IMR-90 (cell line): ENCODE measurements around the gene SLC9B1. TPM values are rescaled to one million over a fixed set of nuclear protein-coding genes. Genes with fewer than 3 reads are reported as not detected.

Experiments
- ATAC-seq: fragments of 200-7000 bp; cut with Tn5 transposase; 2 replicates; pipeline ENCODE4 v1.9.1; 2020; ENCODE audit warnings: low read depth, mild to moderate bottlenecking, moderate library complexity
- BruUV-seq: library from RNA; stranded (reverse); fragments of 400-500 nt; replicated peaks from 2 replicates; lab custom pipeline; 2021; lab: Mats Ljungman, UMichigan
- CTCF ChIA-PET: fragments of 300-600 bp; formaldehyde crosslinking; extraction: SDS; loops from one replicate; lab custom pipeline; 2021; ENCODE audit warnings: antibody characterized with exemption; lab: Yijun Ruan, JAX
- POLR2A ChIA-PET: fragments of 300-600 bp; sonication (Branson Sonifier 250); formaldehyde crosslinking; loops from one replicate; lab custom pipeline; 2022; ENCODE audit warnings: antibody characterized with exemption; ENCODE audit not compliant: unreplicated experiment; lab: Charles Lee
- DNase-seq: peaks from one replicate; pipeline ENCODE4 v3.0.0; 2013
- H2AFZ ChIP-seq: replicated peaks from 2 replicates; pipeline ENCODE3; 2013; ENCODE audit warnings: low read length, mild to moderate bottlenecking; ENCODE audit not compliant: poor library complexity
- H2AK5ac ChIP-seq: 2 replicates; pipeline ENCODE4 v1.6.1; 2013; ENCODE audit warnings: low read depth, low read length, inconsistent platforms
- H2AK9ac ChIP-seq: replicated peaks from 2 replicates; pipeline ENCODE3; 2013; ENCODE audit warnings: mild to moderate bottlenecking, low read depth, low read length, moderate library complexity; ENCODE audit not compliant: poor library complexity
- H2BK120ac ChIP-seq: 2 replicates; pipeline ENCODE4 v1.6.1; 2013; ENCODE audit warnings: low read depth, low read length, inconsistent platforms
- H2BK15ac ChIP-seq: 3 replicates; pipeline ENCODE4 v1.6.1; 2013; ENCODE audit warnings: low read depth, low read length, inconsistent platforms
- H2BK20ac ChIP-seq: 2 replicates; pipeline ENCODE4 v1.6.1; 2013; ENCODE audit warnings: low read depth, mild to moderate bottlenecking, inconsistent platforms, low read length, moderate library complexity
- H2BK5ac ChIP-seq: 2 replicates; pipeline ENCODE4 v1.6.1; 2013; ENCODE audit warnings: mild to moderate bottlenecking, low read depth, low read length, inconsistent platforms; ENCODE audit not compliant: poor library complexity, severe bottlenecking
- H3K14ac ChIP-seq: replicated peaks from 2 replicates; pipeline ENCODE4 v1.6.1; 2013; ENCODE audit warnings: low read depth, low read length, inconsistent platforms
- H3K18ac ChIP-seq: 2 replicates; pipeline ENCODE4 v1.6.1; 2013; ENCODE audit warnings: low read depth, low read length, control low read depth
- H3K23ac ChIP-seq: 2 replicates; pipeline ENCODE4 v1.6.1; 2013; ENCODE audit warnings: low read depth, low read length, inconsistent platforms
- H3K27ac ChIP-seq: 2 replicates; pipeline ENCODE4 v1.5.1; 2013; ENCODE audit warnings: mild to moderate bottlenecking, control low read depth, low read length; ENCODE audit not compliant: insufficient read depth
- H3K27me3 ChIP-seq: 2 replicates; pipeline ENCODE4 v1.6.1; 2013; ENCODE audit warnings: low read length; ENCODE audit not compliant: control insufficient read depth, insufficient read depth
- H3K36me3 ChIP-seq: 2 replicates; pipeline ENCODE4 v1.6.1; 2013; ENCODE audit warnings: low read length, mixed read lengths; ENCODE audit not compliant: control insufficient read depth, insufficient read depth
- H3K4ac ChIP-seq: 2 replicates; pipeline ENCODE4 v1.6.1; 2013; ENCODE audit warnings: low read depth, low read length, inconsistent platforms
- H3K4me1 ChIP-seq: 2 replicates; pipeline ENCODE4 v1.6.1; 2013; ENCODE audit warnings: low read length, mixed read lengths; ENCODE audit not compliant: control insufficient read depth, insufficient read depth
- H3K4me2 ChIP-seq: 2 replicates; pipeline ENCODE4 v1.6.1; 2013; ENCODE audit warnings: low read depth, mild to moderate bottlenecking, control low read depth, low read length, moderate library complexity
- H3K4me3 ChIP-seq: 2 replicates; pipeline ENCODE4 v1.5.1; 2013; ENCODE audit warnings: low read depth, mild to moderate bottlenecking, control low read depth, low read length, moderate library complexity; ENCODE audit not compliant: insufficient read depth
- H3K56ac ChIP-seq: 2 replicates; pipeline ENCODE4 v1.6.1; 2013; ENCODE audit warnings: low read length, inconsistent platforms; ENCODE audit not compliant: insufficient read depth; ENCODE audit errors: extremely low read depth
- H3K79me1 ChIP-seq, 2 experiments: 2 replicates each; pipeline ENCODE4 v1.6.1; 2013; ENCODE audit warnings: low read length in 2 of 2, inconsistent platforms in 1 of 2, low read depth in 1 of 2
- H3K9ac ChIP-seq: 2 replicates; pipeline ENCODE4 v1.6.1; 2013; ENCODE audit warnings: low read depth, low read length, control low read depth
- H3K9me1 ChIP-seq: 2 replicates; pipeline ENCODE4 v1.6.1; 2013; ENCODE audit warnings: low read length, inconsistent platforms; ENCODE audit not compliant: insufficient read depth
- H3K9me3 ChIP-seq: 2 replicates; pipeline ENCODE4 v1.6.1; 2013; ENCODE audit warnings: low read length; ENCODE audit not compliant: control insufficient read depth, insufficient read depth
- H4K20me1 ChIP-seq: 2 replicates; pipeline ENCODE4 v1.6.1; 2013; ENCODE audit warnings: low read length, inconsistent platforms; ENCODE audit not compliant: insufficient read depth
- H4K5ac ChIP-seq: 2 replicates; pipeline ENCODE4 v1.6.1; 2013; ENCODE audit warnings: mild to moderate bottlenecking, low read depth, low read length, control low read depth
- H4K8ac ChIP-seq, 2 experiments: 2 replicates each; pipeline ENCODE4 v1.6.1; 2013; ENCODE audit warnings: low read depth in 2 of 2, low read length in 2 of 2, control low read depth in 1 of 2, inconsistent platforms in 1 of 2
- H4K91ac ChIP-seq: 2 replicates; pipeline ENCODE4 v1.6.1; 2013; ENCODE audit warnings: low read depth, low read length, inconsistent platforms; ENCODE audit not compliant: insufficient read depth
- CEBPB ChIP-seq: IDR thresholded peaks from 2 replicates; pipeline ENCODE4 v1.6.1; 2012; ENCODE audit warnings: low read depth, low read length, improper control_type of control experiment
- CHD1 ChIP-seq: IDR thresholded peaks from 2 replicates; pipeline ENCODE4 v1.6.1; 2012; ENCODE audit warnings: low read depth, low read length, improper control_type of control experiment
- CTCF ChIP-seq: conservative IDR thresholded peaks from 2 replicates; pipeline ENCODE4 v1.5.1; 2012; ENCODE audit warnings: mild to moderate bottlenecking, low read depth, low read length, improper control_type of control experiment
- ELK1 ChIP-seq: fragments of 150-350 bp; IDR thresholded peaks from 2 replicates; pipeline ENCODE4 v1.6.1; 2016; ENCODE audit warnings: low read depth, mild to moderate bottlenecking, low read length, moderate library complexity, borderline replicate concordance
- MAFK ChIP-seq: IDR thresholded peaks from 2 replicates; pipeline ENCODE4 v1.6.1; 2012; ENCODE audit warnings: low read depth, low read length, improper control_type of control experiment
- MAZ ChIP-seq: IDR thresholded peaks from 2 replicates; pipeline ENCODE4 v1.6.1; 2012; ENCODE audit warnings: low read depth, mild to moderate bottlenecking, low read length, improper control_type of control experiment, moderate library complexity, borderline replicate concordance
- MXI1 ChIP-seq: IDR thresholded peaks from 2 replicates; pipeline ENCODE4 v1.6.1; 2012; ENCODE audit warnings: low read depth, mild to moderate bottlenecking, low read length, moderate library complexity, borderline replicate concordance
- POLR2A ChIP-seq: IDR thresholded peaks from 2 replicates; pipeline ENCODE4 v1.6.1; 2012; ENCODE audit warnings: mild to moderate bottlenecking, low read depth, low read length
- RCOR1 ChIP-seq: IDR thresholded peaks from 2 replicates; pipeline ENCODE4 v1.6.1; 2012; ENCODE audit warnings: mild to moderate bottlenecking, low read length, improper control_type of control experiment; ENCODE audit not compliant: insufficient replicate concordance
- RFX5 ChIP-seq: IDR thresholded peaks from 2 replicates; pipeline ENCODE4 v1.8.0; 2012; ENCODE audit warnings: low read depth, mild to moderate bottlenecking, low read length, moderate library complexity
- SMC3 ChIP-seq: fragments of 150-350 bp; IDR thresholded peaks from 2 replicates; pipeline ENCODE4 v1.6.1; 2016; ENCODE audit warnings: low read depth, mild to moderate bottlenecking, antibody characterized with exemption, low read length, moderate library complexity
- WGBS, 2 experiments: methylation state at CpG; one replicate each; pipeline versions ENCODE4 v1.1.5 to v1.1.7; 2013; ENCODE audit warnings: missing lambda C conversion rate in 2 of 2; ENCODE audit not compliant: insufficient read length in 1 of 2; ENCODE audit errors: extremely low coverage in 2 of 2; 5-methylcytosine and 5-hydroxymethylcytosine counted together
- dilution Hi-C: fragments of 300-500 bp; cut with HindIII; formaldehyde crosslinking; loops from one replicate; pipeline ENCODE4 v1.14.3; 2018; ENCODE audit warnings: low sequenced_read_pairs; ENCODE audit not compliant: unreplicated experiment
- in situ Hi-C: fragments of 300-500 bp; cut with MboI; formaldehyde crosslinking; loops from 3 replicates; pipeline ENCODE4 v1.14.3; 2019; ENCODE audit warnings: low sequenced_read_pairs, inconsistent platforms, mixed read lengths
- intact Hi-C: fragments of 100-400 bp; cut with micrococcal nuclease; formaldehyde crosslinking; loops from 2 replicates; pipeline ENCODE4 v1.10.0; 2022
- polyA plus RNA-seq, 3 experiments: library from polyadenylated mRNA; depleted of rRNA; stranded (reverse); fragments of >200 nt; gene quantifications; 2 replicates each; pipeline ENCODE4 v1.2.3, GENCODE V29; 2012; ENCODE audit warnings: low replicate concordance in 1 of 3
- total RNA-seq: library from RNA; depleted of rRNA; stranded (reverse); fragments of >200 nt; gene quantifications from 2 replicates; pipeline ENCODE4 v1.2.3, GENCODE V29; 2012

SLC9B1 gene
- total and polyA plus RNA-seq, 2 of the 4 experiments (the other 2 are of a cell fraction): 0.07 to 0.18 TPM

- H3K9me1 ChIP-seq: no peaks in the 10 kb centered on the region
- no peak overlapping the region for H4K5ac ChIP-seq
- H4K8ac ChIP-seq: no peak overlapping the region
- ATAC-seq: no peak
- no peak overlapping the region for H3K27ac ChIP-seq
- no TSS peak for BruUV-seq
- H2AFZ ChIP-seq: no peak overlapping the region
- H2BK120ac ChIP-seq: no peak overlapping the region
- H3K4me2 ChIP-seq: no peak overlapping the region
- H2AK9ac ChIP-seq: no peak overlapping the region
- no peaks in the 10 kb centered on the region for H3K36me3 ChIP-seq
- dilution Hi-C loops (no loop called here), in situ Hi-C loops (no loop called here), intact Hi-C loops (no loop called here)
- no peak overlapping the region for H4K91ac ChIP-seq
- H3K18ac ChIP-seq: no peak overlapping the region
- H3K4ac ChIP-seq: no peak overlapping the region
- H3K14ac ChIP-seq: no peak overlapping the region
- no peak overlapping the region for H2AK5ac ChIP-seq
- no peak overlapping the region for H2BK15ac ChIP-seq
- H2BK20ac ChIP-seq: no peak overlapping the region
- H3K56ac ChIP-seq: no peak overlapping the region; the same call in 1 of the 2 replicates
- H3K9ac ChIP-seq: no peak overlapping the region
- DNase-seq: no peak
- H2BK5ac ChIP-seq: no peak overlapping the region
- no peaks in the 10 kb centered on the region for H3K4me1 ChIP-seq
- H4K20me1 ChIP-seq: no peaks in the 10 kb centered on the region
- no peak overlapping the region for H3K4me3 ChIP-seq
- WGBS, 2 experiments: no CpG with 5 or more reads among the region's 2 CpGs
- ChIA-PET CTCF (no interaction called here), POLR2A (no interaction called here)
- no peaks in the 10 kb centered on the region for H3K79me1 ChIP-seq
- no peak overlapping the region for H3K23ac ChIP-seq
- H3K27me3 ChIP-seq: no peaks in the 10 kb centered on the region
- H3K9me3 ChIP-seq: no peaks in the 10 kb centered on the region
- TF ChIP-seq CHD1 (no peak), MAFK (no peak), SMC3 (no peak), RFX5 (no peak), CEBPB (no peak), CTCF (no peak), POLR2A (no peak), MXI1 (no peak), RCOR1 (no peak), MAZ (no peak), ELK1 (no peak)
These were observed 117.7 kb downstream of the SLC9B1 start for GRCh38 chr4:102901804-102902203.
